22Rv1 (cell line): ENCODE results near the gene KCTD7.

ENCODE experiments used
- H3K27ac ChIP-seq: fragments of 450-650 bp; 2 replicates; pipeline ENCODE4 v1.5.1; 2017
- CTCF ChIP-seq: fragments of 450-650 bp; IDR thresholded peaks from 2 replicates; pipeline ENCODE4 v1.5.1; 2017; ENCODE audit warnings: mild to moderate bottlenecking
- ZFX ChIP-seq: fragments of 450-650 bp; IDR thresholded peaks from 2 replicates; pipeline ENCODE4 v1.6.1; 2017; ENCODE audit warnings: antibody characterized with exemption, borderline replicate concordance

KCTD7 gene

GRCh38 chr7:66657798-66658197 lies 29.1 kb downstream of the KCTD7 start:
- no peak overlapping the region for H3K27ac ChIP-seq
- TF ChIP-seq ZFX (no peak), CTCF (no peak)

DNA sequence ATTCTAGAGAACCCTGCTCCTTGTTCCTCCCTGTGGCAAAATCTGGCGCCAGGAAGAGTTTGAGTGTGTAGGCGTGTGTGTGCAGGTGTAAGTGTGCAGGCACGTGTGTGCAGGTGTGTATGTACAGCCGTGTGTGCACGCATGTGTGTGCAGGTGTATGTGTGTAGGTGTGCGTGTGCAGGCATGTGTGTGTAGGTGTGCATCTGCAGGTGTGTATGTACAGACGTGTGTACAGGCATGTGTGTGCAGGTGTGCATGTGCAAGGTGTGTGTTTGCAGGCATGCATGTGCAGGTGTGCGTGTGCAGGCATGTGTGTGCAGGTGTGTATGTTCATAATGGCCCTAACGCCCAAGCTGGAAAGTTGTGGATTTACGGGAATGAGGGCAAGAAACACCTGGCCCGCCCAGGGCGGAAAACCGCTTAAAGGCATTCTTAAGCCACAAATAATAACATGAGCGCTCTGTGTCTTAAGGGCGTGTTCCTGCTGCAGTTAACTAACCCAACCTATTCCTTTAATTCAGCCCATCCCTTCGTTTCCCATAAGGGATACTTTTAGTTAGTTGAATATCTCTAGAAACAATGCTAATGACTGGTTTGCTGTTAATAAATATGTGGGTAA lies 34.1 kb downstream of the KCTD7 start:
- no peak overlapping the region for H3K27ac ChIP-seq
- no peak for TF ChIP-seq ZFX
- TF ChIP-seq CTCF, result no peak

DNA sequence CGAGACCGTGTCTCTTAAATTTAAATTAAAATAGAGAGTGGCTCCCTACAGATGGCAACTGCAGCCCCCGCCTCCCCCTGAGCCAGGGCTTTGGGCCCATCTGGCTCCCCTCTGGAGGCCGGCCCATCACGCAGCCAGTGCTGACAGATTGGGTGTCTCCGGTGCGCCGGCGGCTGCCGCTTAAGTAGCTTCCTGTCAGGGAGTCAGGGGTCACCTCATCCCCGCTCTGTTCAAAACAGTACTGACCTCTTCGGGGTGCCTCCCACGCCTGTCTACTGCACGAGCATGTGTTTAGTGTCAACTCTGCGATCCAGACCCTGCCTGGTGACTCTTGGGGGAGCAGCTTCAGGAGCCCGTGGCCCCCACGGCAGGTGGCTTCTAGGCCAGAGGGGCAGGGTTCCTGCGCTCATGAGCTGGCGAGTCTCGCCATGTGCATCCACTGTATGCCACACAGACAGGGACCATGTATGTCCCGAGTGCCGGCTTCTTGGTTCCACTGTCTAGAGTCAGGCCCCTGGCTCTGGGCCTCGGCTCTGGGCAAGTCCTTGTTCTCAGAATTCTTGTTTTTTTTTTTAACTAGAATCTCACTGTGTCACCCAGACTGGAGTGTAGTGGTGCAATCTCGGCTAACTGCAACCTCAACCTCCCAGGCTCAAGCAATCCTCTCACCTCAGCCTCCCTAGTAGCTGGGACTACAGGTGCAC lies 36.1 kb downstream of the KCTD7 start:
- H3K27ac ChIP-seq, result no peak overlapping the region
- TF ChIP-seq CTCF, result no peak
- TF ChIP-seq ZFX, result no peak

GRCh38 chr7:66666313-66666952 lies 37.8 kb downstream of the KCTD7 start:
- no peak overlapping the region for H3K27ac ChIP-seq
- TF ChIP-seq CTCF, result no peak
- TF ChIP-seq ZFX, result no peak

GRCh38 chr7:66667023-66667728 lies 38.5 kb downstream of the KCTD7 start:
- TF ChIP-seq ZFX, result no peak
- TF ChIP-seq CTCF, result no peak
- no peak overlapping the region for H3K27ac ChIP-seq

DNA sequence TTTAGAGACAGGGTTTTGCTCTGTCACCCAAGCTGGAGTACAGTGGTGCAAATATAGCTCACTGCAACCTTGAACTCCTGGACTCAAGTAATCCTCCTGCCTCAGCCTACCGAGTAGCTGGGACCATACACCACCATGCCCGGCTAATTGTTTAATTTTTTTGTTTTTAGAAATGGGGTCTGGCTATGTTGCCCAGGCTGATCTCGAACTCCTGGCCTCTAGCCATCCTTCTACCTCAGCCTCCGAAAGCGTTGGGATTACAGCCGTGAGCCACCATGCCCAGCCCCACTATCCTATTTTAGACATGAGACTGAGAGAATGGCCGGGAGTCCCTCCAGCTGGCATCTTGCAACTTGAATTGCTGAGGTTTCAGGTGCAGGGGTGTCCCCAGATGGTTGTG lies 39.4 kb downstream of the KCTD7 start:
- H3K27ac ChIP-seq, result no peak overlapping the region
- no peak for TF ChIP-seq CTCF
- no peak for TF ChIP-seq ZFX
